VCaP (cell line): ENCODE results near the gene GLYATL3.

Experiments used
- H3K27ac ChIP-seq: fragments of 450-650 bp; 2 replicates; pipeline ENCODE4 v1.5.1; 2017
- TF ChIP-seq, protein P1 (sequence below): fragments of 450-650 bp; conservative IDR thresholded peaks from 2 replicates; pipeline ENCODE4 v1.5.1; 2017; ENCODE audit warnings: mild to moderate bottlenecking, moderate library complexity

The GLYATL3 gene

DNA sequence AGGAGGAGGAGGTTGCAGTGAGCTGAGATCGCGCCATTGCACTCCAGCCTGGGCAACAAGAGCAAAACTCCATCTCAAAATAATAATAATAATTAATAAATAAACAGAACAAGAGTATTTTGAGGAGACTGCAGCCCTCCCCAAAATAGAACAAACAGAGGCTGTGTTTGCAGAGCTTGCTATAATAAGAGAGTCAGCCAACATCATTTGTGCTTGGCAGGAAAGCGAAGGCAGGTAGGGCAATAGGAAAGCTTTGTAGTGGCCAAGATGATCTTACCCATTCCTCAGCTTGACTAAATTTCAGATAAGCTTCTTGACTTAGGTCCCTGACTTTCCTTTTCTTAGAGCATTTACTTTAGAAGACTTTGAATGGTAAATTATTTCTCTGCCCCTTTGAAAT lies 57.5 kb downstream of the GLYATL3 start:
- no peak overlapping the region for H3K27ac ChIP-seq
- TF ChIP-seq, protein P1, sequence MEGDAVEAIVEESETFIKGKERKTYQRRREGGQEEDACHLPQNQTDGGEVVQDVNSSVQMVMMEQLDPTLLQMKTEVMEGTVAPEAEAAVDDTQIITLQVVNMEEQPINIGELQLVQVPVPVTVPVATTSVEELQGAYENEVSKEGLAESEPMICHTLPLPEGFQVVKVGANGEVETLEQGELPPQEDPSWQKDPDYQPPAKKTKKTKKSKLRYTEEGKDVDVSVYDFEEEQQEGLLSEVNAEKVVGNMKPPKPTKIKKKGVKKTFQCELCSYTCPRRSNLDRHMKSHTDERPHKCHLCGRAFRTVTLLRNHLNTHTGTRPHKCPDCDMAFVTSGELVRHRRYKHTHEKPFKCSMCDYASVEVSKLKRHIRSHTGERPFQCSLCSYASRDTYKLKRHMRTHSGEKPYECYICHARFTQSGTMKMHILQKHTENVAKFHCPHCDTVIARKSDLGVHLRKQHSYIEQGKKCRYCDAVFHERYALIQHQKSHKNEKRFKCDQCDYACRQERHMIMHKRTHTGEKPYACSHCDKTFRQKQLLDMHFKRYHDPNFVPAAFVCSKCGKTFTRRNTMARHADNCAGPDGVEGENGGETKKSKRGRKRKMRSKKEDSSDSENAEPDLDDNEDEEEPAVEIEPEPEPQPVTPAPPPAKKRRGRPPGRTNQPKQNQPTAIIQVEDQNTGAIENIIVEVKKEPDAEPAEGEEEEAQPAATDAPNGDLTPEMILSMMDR: no peak

DNA sequence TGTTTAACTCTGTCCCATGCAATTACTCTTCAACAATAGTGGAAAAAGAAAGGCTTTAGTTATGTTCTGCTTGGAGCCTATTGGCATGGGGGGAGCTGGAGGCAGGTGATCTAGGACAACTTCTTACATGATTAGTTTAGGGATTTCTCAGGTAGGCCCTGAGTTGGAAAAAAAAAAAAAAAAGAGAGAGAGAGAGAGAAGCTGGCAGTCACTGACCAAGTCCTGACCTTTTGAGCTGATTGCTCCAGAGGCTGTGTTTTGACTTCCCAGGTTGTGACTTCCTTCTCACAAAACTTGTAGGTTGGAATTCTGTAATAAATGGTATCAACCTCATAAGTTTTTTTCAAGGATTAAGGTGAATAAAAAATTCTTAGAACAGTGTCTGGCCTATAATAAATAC lies 58.5 kb downstream of the GLYATL3 start:
- H3K27ac ChIP-seq: no peak overlapping the region

DNA sequence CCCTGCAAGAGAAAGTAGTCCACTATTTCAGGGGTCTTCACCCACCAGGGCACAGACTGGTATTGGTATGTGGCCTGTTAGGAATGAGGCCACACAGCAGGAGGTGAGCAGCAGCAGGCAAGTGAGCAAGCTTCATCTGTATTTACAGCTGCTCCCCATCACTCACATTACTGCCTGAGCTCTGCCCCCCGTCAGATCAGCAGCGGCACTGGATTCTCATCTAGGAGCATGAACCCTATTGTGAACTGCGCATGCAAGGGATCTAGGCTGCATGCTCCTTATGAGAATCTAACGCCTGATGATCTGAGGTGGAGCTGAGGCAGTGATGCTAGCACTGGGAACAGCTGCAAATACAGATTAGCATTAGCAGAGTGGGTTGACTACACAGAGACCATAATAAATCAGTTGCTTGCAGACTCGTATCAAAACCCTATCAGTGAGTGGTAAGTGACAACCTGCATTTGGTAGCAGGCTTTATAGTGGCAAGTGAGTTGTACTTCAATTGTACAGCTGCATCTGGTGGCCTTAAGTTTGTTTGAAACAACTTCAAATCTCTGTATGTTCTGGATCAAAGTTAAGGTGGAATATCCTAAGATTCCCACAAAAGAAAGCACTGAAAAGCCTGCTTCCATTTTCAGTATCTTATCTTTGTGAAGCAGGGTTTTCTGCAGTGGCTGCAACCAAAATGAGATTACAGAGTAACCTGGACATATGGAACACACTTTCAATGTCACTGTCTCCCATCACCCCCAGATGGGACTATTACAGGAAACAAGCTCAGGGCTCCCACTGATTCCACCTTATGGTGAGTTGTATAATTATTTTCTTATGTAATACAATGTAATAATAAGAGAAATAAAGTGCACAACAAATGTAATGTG lies 63.5 kb downstream of the GLYATL3 start:
- no peak overlapping the region for H3K27ac ChIP-seq
- TF ChIP-seq, protein P1: no peak

More for the DNA sequence above, 58.5 kb downstream of the GLYATL3 start:
- TF ChIP-seq, protein P1: no peak

DNA sequence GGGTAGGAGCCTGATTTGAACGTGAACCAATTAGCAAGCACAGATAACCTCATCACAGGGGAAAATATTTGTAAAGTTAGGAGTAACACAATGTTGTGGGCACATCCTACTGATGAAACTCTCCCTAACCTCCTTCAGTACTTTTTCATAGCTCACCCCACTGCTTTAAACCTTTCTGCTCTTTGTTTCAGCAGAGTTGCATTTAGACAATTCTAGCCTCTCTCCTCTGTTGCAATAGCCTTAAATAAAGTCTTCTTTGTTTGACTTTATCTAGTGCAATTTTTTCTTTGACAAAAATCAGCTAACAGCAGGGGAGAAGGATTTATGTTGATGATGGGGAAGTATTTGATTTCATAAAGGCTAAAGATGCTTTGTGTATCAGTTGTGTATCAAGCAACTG lies 64.8 kb downstream of the GLYATL3 start:
- TF ChIP-seq, protein P1: no peak
- no peak overlapping the region for H3K27ac ChIP-seq

DNA sequence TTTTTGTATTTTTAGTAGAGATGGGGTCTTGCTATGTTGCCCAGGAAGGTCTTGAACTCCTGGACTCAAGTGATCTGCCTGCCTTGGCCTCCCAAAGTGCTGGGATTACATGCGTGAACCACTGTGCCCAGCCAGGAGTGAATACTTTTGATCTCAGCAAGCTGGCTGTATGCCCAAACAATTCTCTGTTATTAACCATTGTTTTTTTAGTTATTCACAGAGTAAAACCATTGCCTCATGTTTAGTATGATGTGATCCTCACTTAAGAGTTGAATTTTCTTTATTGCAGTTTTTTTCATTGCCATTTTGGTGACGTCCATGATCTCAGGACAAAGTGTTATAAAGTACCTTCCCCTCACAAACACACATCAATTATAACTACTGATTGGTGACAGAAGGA lies 65.5 kb downstream of the GLYATL3 start:
- H3K27ac ChIP-seq: no peak overlapping the region
- TF ChIP-seq, protein P1: no peak

DNA sequence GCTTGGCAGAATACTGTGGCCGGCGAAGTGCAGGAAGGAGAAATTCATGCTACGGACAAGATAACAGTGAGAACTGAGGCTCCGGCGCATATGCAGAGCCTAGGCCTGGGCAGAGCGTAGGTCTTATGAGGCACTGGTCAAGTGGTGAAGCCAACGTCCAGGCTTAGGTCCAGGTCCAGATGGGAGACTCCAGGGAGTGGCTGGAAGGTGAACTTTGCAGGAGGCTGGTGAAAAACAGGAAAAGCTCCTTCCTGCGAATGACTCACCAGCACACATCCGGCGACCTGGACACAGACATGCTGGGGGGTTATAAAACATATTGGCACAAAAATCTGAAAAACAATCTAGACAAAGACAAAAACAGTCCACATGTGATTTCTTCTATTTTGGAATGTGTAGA lies 66.1 kb downstream of the GLYATL3 start:
- TF ChIP-seq, protein P1: no peak
- H3K27ac ChIP-seq: no peak overlapping the region

DNA sequence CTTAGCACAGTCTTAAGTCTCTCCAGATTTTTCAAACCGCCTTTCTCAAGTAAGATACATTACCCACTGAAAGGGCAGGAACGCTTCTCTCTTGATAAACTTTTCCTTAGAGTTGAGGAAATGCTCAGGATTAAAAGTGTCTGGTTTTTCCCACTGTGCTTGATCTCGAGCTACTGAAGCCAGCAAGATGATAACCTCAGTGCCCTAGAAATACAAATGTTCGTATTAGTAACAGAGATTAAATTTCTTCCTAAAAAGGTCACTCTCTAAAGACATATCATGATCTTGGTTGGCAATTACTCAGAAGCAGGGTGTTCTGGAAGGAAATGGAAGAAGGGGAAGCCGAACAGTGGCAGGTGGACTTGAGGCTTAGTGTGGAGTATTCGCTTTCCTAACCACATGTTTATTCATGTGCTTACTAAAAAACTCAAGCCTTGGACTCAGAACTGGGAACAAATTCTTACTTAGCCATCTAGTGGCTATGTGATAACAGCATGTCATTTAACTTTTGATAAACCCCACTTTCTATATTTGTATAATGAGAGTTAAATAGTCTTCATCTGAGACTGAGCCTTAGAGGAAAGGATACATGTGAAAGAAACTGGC lies 70.9 kb downstream of the GLYATL3 start:
- no peak overlapping the region for H3K27ac ChIP-seq
- TF ChIP-seq, protein P1: peak; percentile 69
